Stimulated activated effector memory CD8-positive, alpha-beta T cell treated with anti-CD3 and anti-CD28 coated beads, Interleukin-12 subunit alpha, Interleukin-12 subunit beta, amount 100 ng/mL, for 72 hours (primary cell): ENCODE data around the gene CPAMD8.
"Not testable (repeated sequence)": the region's sequence is repeated elsewhere in the genome, so short reads cannot be mapped to it uniquely, and the experiment has no call there.

Source experiments
- ATAC-seq: fragments of 150-1000 bp; cut with Tn5 transposase; 2 replicates; pipeline ENCODE4 v1.10.0; 2021
- DNase-seq, 2 donors: peaks; one replicate each; pipeline ENCODE4 v3.0.0; 2021 to 2022; ENCODE audit warnings: low spot score in 2 of 2
- H3K27ac Mint-ChIP-seq: one replicate; pipeline ENCODE4 v1.8.0; 2022; ENCODE audit warnings: mild to moderate bottlenecking, mixed read lengths
- H3K36me3 Mint-ChIP-seq: one replicate; pipeline ENCODE4 v1.8.0; 2022; ENCODE audit warnings: mild to moderate bottlenecking, mixed read lengths
- H3K4me1 Mint-ChIP-seq: one replicate; pipeline ENCODE4 v1.8.0; 2022; ENCODE audit warnings: mixed read lengths
- H3K4me3 Mint-ChIP-seq: one replicate; pipeline ENCODE4 v1.8.0; 2022; ENCODE audit warnings: mild to moderate bottlenecking, mixed read lengths
- H3K9me3 Mint-ChIP-seq: one replicate; pipeline ENCODE4 v1.8.0; 2022; ENCODE audit warnings: mixed read lengths

Gene CPAMD8

GRCh38 chr19:16878181-16878965 lies 148.2 kb downstream of the CPAMD8 start:
- Mint-ChIP-seq H3K36me3 (peaks cover 30% of the 10 kb centered on the region), H3K27ac (no peak overlapping the region), H3K9me3 (peaks cover 18% of the 10 kb centered on the region), H3K4me1 (peaks cover 35% of the 10 kb centered on the region), H3K4me3 (no peak overlapping the region)
- ATAC-seq (no peak), DNase-seq (no peak)

- peaks cover 36% of the 10 kb centered on the region for H3K36me3 Mint-ChIP-seq
- DNase-seq (no peak), ATAC-seq (peak; percentile 46)
- H3K4me3 Mint-ChIP-seq: no peak overlapping the region
- peaks cover 35% of the 10 kb centered on the region for H3K4me1 Mint-ChIP-seq
- no peak overlapping the region for H3K27ac Mint-ChIP-seq
- peaks cover 13% of the 10 kb centered on the region for H3K9me3 Mint-ChIP-seq
These were observed 149.0 kb downstream of the CPAMD8 start for GRCh38 chr19:16877581-16877980.

GRCh38 chr19:16876904-16877361 lies 149.7 kb downstream of the CPAMD8 start:
- peaks cover 42% of the 10 kb centered on the region for H3K36me3 Mint-ChIP-seq

GRCh38 chr19:16875584-16876555 lies 150.7 kb downstream of the CPAMD8 start:
- Mint-ChIP-seq H3K9me3 (peaks cover 8% of the 10 kb centered on the region), H3K36me3 (peaks cover 50% of the 10 kb centered on the region), H3K27ac (peak overlapping the region; percentile 85), H3K4me1 (peaks cover 35% of the 10 kb centered on the region), H3K4me3 (no peak overlapping the region)
- no peak for DNase-seq
- ATAC-seq: no peak

More at GRCh38 chr19:16876904-16877361, 149.7 kb downstream of the CPAMD8 start:
- DNase-seq (no peak), ATAC-seq (no peak)
- H3K4me3 Mint-ChIP-seq: no peak overlapping the region
- H3K4me1 Mint-ChIP-seq: peaks cover 35% of the 10 kb centered on the region
- H3K27ac Mint-ChIP-seq: no peak overlapping the region
- peaks cover 8% of the 10 kb centered on the region for H3K9me3 Mint-ChIP-seq

GRCh38 chr19:16874978-16875299 lies 151.7 kb downstream of the CPAMD8 start:
- peaks cover 49% of the 10 kb centered on the region for H3K36me3 Mint-ChIP-seq

GRCh38 chr19:16874250-16874977 lies 152.2 kb downstream of the CPAMD8 start:
- no peak overlapping the region for H3K4me3 Mint-ChIP-seq
- peak overlapping the region; percentile 94 for H3K27ac Mint-ChIP-seq
- H3K36me3 Mint-ChIP-seq: peaks cover 47% of the 10 kb centered on the region
- no peak for ATAC-seq
- peaks cover 8% of the 10 kb centered on the region for H3K9me3 Mint-ChIP-seq
- peaks cover 35% of the 10 kb centered on the region for H3K4me1 Mint-ChIP-seq
- DNase-seq: no peak

More at GRCh38 chr19:16874978-16875299, 151.7 kb downstream of the CPAMD8 start:
- DNase-seq, H3K4me3 Mint-ChIP-seq, ATAC-seq, H3K9me3 Mint-ChIP-seq: not testable (repeated sequence)
- peaks cover 35% of the 10 kb centered on the region for H3K4me1 Mint-ChIP-seq
- peak overlapping the region; percentile 94 for H3K27ac Mint-ChIP-seq

GRCh38 chr19:16873594-16873993 lies 153.0 kb downstream of the CPAMD8 start:
- DNase-seq (no peak), ATAC-seq (no peak)
- Mint-ChIP-seq H3K36me3 (peaks cover 47% of the 10 kb centered on the region), H3K4me3 (no peak overlapping the region), H3K27ac (peak overlapping the region; percentile 94), H3K9me3 (peaks cover 8% of the 10 kb centered on the region), H3K4me1 (peaks cover 35% of the 10 kb centered on the region)

GRCh38 chr19:16872728-16873127 lies 153.9 kb downstream of the CPAMD8 start:
- ATAC-seq (no peak), DNase-seq (no peak)
- no peak overlapping the region for H3K4me3 Mint-ChIP-seq
- H3K36me3 Mint-ChIP-seq: peaks cover 51% of the 10 kb centered on the region
- peaks cover 39% of the 10 kb centered on the region for H3K4me1 Mint-ChIP-seq
- H3K27ac Mint-ChIP-seq: no peak overlapping the region
- peaks cover 8% of the 10 kb centered on the region for H3K9me3 Mint-ChIP-seq

- DNase-seq (no peak), ATAC-seq (no peak)
- H3K4me1 Mint-ChIP-seq: peaks cover 30% of the 10 kb centered on the region
- peaks cover 58% of the 10 kb centered on the region for H3K36me3 Mint-ChIP-seq
- H3K27ac Mint-ChIP-seq: no peak overlapping the region
- no peak overlapping the region for H3K4me3 Mint-ChIP-seq
- H3K9me3 Mint-ChIP-seq: peaks cover 8% of the 10 kb centered on the region
These were observed 154.7 kb downstream of the CPAMD8 start for GRCh38 chr19:16871871-16872270.

GRCh38 chr19:16869331-16869972 lies 157.2 kb downstream of the CPAMD8 start:
- H3K36me3 Mint-ChIP-seq: peaks cover 76% of the 10 kb centered on the region
- H3K4me1 Mint-ChIP-seq: peaks cover 14% of the 10 kb centered on the region
- no peak for ATAC-seq
- DNase-seq: no peak
- H3K4me3 Mint-ChIP-seq: no peak overlapping the region
- peaks cover 4% of the 10 kb centered on the region for H3K9me3 Mint-ChIP-seq
- H3K27ac Mint-ChIP-seq: no peak overlapping the region

GRCh38 chr19:16868423-16869130 lies 158.0 kb downstream of the CPAMD8 start:
- H3K4me3 Mint-ChIP-seq: no peak overlapping the region
- peak overlapping the region; percentile 20 for H3K27ac Mint-ChIP-seq
- no peak for DNase-seq
- H3K36me3 Mint-ChIP-seq: peaks cover 76% of the 10 kb centered on the region
- ATAC-seq: no peak
- H3K9me3 Mint-ChIP-seq: no peaks in the 10 kb centered on the region
- peaks cover 5% of the 10 kb centered on the region for H3K4me1 Mint-ChIP-seq

- H3K27ac Mint-ChIP-seq: no peak overlapping the region
- H3K36me3 Mint-ChIP-seq: peaks cover 77% of the 10 kb centered on the region
- ATAC-seq (no peak), DNase-seq (no peak)
- no peak overlapping the region for H3K4me3 Mint-ChIP-seq
- peaks cover 5% of the 10 kb centered on the region for H3K4me1 Mint-ChIP-seq
- H3K9me3 Mint-ChIP-seq: no peaks in the 10 kb centered on the region
These were observed 159.4 kb downstream of the CPAMD8 start for GRCh38 chr19:16867211-16867610.

- H3K4me3 Mint-ChIP-seq: no peak overlapping the region
- no peaks in the 10 kb centered on the region for H3K4me1 Mint-ChIP-seq
- no peaks in the 10 kb centered on the region for H3K9me3 Mint-ChIP-seq
- ATAC-seq: no peak
- H3K36me3 Mint-ChIP-seq: peaks cover 54% of the 10 kb centered on the region
- no peak for DNase-seq
- H3K27ac Mint-ChIP-seq: no peak overlapping the region
These were observed 163.7 kb downstream of the CPAMD8 start for GRCh38 chr19:16862826-16863415.

- ATAC-seq: no peak
- H3K9me3 Mint-ChIP-seq: no peaks in the 10 kb centered on the region
- no peak for DNase-seq
- no peak overlapping the region for H3K27ac Mint-ChIP-seq
- no peak overlapping the region for H3K4me3 Mint-ChIP-seq
- no peaks in the 10 kb centered on the region for H3K4me1 Mint-ChIP-seq
- H3K36me3 Mint-ChIP-seq: peaks cover 49% of the 10 kb centered on the region
These were observed 164.8 kb downstream of the CPAMD8 start for GRCh38 chr19:16861834-16862233.
